ENCODE data around the gene FLNB. TPM values are rescaled to one million over a fixed set of nuclear protein-coding genes. Genes with fewer than 3 reads are reported as not detected.

Gene FLNB
- total RNA-seq, 2 donors from 2014 or later: 246 to 362 TPM

DNA sequence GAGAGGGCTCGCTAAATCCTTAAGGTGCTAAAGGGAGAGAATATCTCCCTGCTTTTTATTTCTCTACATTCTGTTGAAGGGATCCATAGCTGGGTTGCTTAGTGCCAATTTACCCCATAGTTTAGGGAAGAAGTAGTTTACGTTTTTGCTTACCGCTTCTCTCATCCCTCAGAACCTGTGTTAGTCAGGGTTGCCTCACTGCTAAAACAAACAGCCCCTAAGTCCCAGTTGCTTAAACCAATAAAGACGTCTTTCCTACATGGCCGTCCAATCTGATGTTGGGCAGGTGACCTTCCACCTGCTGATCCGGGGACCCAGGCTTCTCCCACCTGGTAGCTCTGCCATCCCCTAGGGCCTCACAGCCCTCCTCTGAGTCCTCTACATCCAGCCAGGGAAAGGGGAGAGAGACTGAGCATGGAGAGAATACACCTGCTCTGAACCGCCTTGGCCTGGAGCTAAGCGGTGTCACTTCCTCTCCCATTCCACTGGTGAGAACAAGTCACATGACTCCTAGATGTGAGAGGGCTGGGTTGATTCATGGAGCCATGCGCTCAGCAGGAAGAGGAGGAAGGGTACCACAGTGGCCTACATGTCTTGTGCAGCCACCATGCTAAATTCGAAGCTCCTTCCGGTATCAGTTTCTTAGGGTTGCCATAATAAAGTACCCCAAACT is 176.2 kb downstream of the FLNB start:
- H3K27ac ChIP-seq: no peak overlapping the region
- no peak for DNase-seq
- no peaks in the 10 kb centered on the region for H3K9me3 ChIP-seq
- no peaks in the 10 kb centered on the region for H3K27me3 ChIP-seq
- intact Hi-C loops (cut with DNase I): loop anchor here (10.0 kb wide), 1 partner anchor 230 kb away; no protein-coding TSS in a partner anchor
- H3K4me1 ChIP-seq: no peaks in the 10 kb centered on the region
- no peaks in the 10 kb centered on the region for H3K36me3 ChIP-seq
- no peak overlapping the region for H3K9ac ChIP-seq (ENCODE audit: low read depth in 2 of 2, low read length in 2 of 2)
- no peak overlapping the region for H3K4me3 ChIP-seq
- TF ChIP-seq, protein P1, sequence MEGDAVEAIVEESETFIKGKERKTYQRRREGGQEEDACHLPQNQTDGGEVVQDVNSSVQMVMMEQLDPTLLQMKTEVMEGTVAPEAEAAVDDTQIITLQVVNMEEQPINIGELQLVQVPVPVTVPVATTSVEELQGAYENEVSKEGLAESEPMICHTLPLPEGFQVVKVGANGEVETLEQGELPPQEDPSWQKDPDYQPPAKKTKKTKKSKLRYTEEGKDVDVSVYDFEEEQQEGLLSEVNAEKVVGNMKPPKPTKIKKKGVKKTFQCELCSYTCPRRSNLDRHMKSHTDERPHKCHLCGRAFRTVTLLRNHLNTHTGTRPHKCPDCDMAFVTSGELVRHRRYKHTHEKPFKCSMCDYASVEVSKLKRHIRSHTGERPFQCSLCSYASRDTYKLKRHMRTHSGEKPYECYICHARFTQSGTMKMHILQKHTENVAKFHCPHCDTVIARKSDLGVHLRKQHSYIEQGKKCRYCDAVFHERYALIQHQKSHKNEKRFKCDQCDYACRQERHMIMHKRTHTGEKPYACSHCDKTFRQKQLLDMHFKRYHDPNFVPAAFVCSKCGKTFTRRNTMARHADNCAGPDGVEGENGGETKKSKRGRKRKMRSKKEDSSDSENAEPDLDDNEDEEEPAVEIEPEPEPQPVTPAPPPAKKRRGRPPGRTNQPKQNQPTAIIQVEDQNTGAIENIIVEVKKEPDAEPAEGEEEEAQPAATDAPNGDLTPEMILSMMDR (IDR thresholded peaks at IDR 0.05): no peak

- TF ChIP-seq, protein P1 (IDR thresholded peaks at IDR 0.05): no peak
- no peak for DNase-seq
- H3K4me1 ChIP-seq: no peaks in the 10 kb centered on the region
- no peaks in the 10 kb centered on the region for H3K36me3 ChIP-seq
- H3K9ac ChIP-seq (ENCODE audit: low read depth in 2 of 2, low read length in 2 of 2): no peak overlapping the region
- H3K27me3 ChIP-seq: no peaks in the 10 kb centered on the region
- no peaks in the 10 kb centered on the region for H3K9me3 ChIP-seq
- intact Hi-C loops (cut with DNase I): loop anchor here (5.0 to 10.0 kb wide), 2 partner anchors 42 to 230 kb away; no protein-coding TSS in a partner anchor
- no peak overlapping the region for H3K4me3 ChIP-seq
- H3K27ac ChIP-seq: no peak overlapping the region
Measured at GRCh38 chr3:58184982-58185360, 176.7 kb downstream of the FLNB start.

DNA sequence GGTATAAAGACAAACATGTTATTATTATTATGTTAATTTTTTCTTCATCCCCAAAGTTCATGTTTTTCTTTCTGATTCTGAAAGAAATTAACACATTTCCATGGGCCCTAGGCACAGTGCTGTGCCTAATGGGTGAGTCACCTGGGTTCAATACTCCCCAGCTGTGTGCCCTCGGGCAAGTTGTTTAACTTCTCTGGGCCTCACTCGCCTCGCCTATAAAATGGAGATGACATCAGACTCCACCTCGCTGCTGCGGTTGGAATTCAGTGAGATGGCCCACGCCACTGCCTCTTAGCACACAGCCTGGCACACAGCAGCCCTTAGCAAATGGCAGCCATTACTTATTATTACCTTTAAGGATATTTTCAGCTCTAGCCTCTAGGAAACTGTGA is 179.9 kb downstream of the FLNB start:
- intact Hi-C loops (cut with DNase I): loop anchor here (5.0 to 10.0 kb wide), 2 partner anchors 39 to 227 kb away; no protein-coding TSS in a partner anchor
- TF ChIP-seq, protein P1 (IDR thresholded peaks at IDR 0.05): no peak
- Histone ChIP-seq H3K27ac (no peak overlapping the region), H3K4me3 (no peak overlapping the region), H3K27me3 (no peaks in the 10 kb centered on the region), H3K9me3 (no peaks in the 10 kb centered on the region), H3K9ac (ENCODE audit: low read depth in 2 of 2, low read length in 2 of 2) (no peak overlapping the region), H3K36me3 (no peaks in the 10 kb centered on the region), H3K4me1 (no peaks in the 10 kb centered on the region)
- no peak for DNase-seq

GRCh38 chr3:58188921-58189451 is 180.8 kb downstream of the FLNB start:
- H3K9ac ChIP-seq (ENCODE audit: low read depth in 2 of 2, low read length in 2 of 2): no peak overlapping the region
- no peaks in the 10 kb centered on the region for H3K27me3 ChIP-seq
- DNase-seq: no peak
- intact Hi-C loops (cut with DNase I): loop anchor here (5.0 to 10.0 kb wide), 2 partner anchors 38 to 226 kb away; no protein-coding TSS in a partner anchor
- H3K27ac ChIP-seq: no peak overlapping the region
- H3K4me1 ChIP-seq: no peaks in the 10 kb centered on the region
- no peaks in the 10 kb centered on the region for H3K9me3 ChIP-seq
- H3K36me3 ChIP-seq: no peaks in the 10 kb centered on the region
- TF ChIP-seq, protein P1 (IDR thresholded peaks at IDR 0.05): no peak
- no peak overlapping the region for H3K4me3 ChIP-seq

- TF ChIP-seq, protein P1 (IDR thresholded peaks at IDR 0.05): no peak
- no peaks in the 10 kb centered on the region for H3K27me3 ChIP-seq
- intact Hi-C loops (cut with DNase I): loop anchor here (5.0 to 10.0 kb wide), 2 partner anchors 38 to 225 kb away; no protein-coding TSS in a partner anchor
- no peaks in the 10 kb centered on the region for H3K36me3 ChIP-seq
- H3K4me1 ChIP-seq: no peaks in the 10 kb centered on the region
- H3K4me3 ChIP-seq: no peak overlapping the region
- no peak overlapping the region for H3K9ac ChIP-seq (ENCODE audit: low read depth in 2 of 2, low read length in 2 of 2)
- H3K9me3 ChIP-seq: no peaks in the 10 kb centered on the region
- no peak for DNase-seq
- no peak overlapping the region for H3K27ac ChIP-seq
Measured at GRCh38 chr3:58189691-58190090, 181.5 kb downstream of the FLNB start.
